HL-60 (cell line): ENCODE measurements around the gene FBXL7.

Experiments
- DNase-seq, 2 experiments: peaks; one replicate each; pipeline ENCODE4 v3.0.0-alpha.2; 2010 to 2020; ENCODE audit warnings: low read depth in 1 of 2, low spot score in 1 of 2
- H3K27ac ChIP-seq: fragments of 250-450 bp; sonication (Bioruptor Pico); replicated peaks from 2 replicates; pipeline ENCODE4 v1.5.1; 2020; ENCODE audit warnings: mild to moderate bottlenecking, moderate library complexity
- H3K27me3 ChIP-seq: fragments of 250-450 bp; sonication (Bioruptor Pico); 2 replicates; pipeline ENCODE4 v1.5.1; 2021; ENCODE audit warnings: mild to moderate bottlenecking, moderate library complexity; ENCODE audit not compliant: insufficient read depth, poor library complexity, severe bottlenecking
- H3K4me3 ChIP-seq: replicated peaks from 2 replicates; pipeline ENCODE4 v1.5.1; 2011; ENCODE audit warnings: mild to moderate bottlenecking, control low read depth, low read length; ENCODE audit not compliant: insufficient read depth
- GABPA ChIP-seq: IDR thresholded peaks from 2 replicates; pipeline ENCODE4 v1.6.1; 2012; ENCODE audit warnings: low read depth
- POLR2AphosphoS5 ChIP-seq: IDR thresholded peaks from 2 replicates; pipeline ENCODE4 v1.6.1; 2012; ENCODE audit warnings: low read depth
- SPI1 ChIP-seq: IDR thresholded peaks from 2 replicates; pipeline ENCODE4 v1.6.1; 2012; ENCODE audit warnings: low read depth, mild to moderate bottlenecking, borderline replicate concordance
- TF ChIP-seq, protein P1 (sequence below): IDR thresholded peaks from one replicate; pipeline ENCODE4 v1.5.1; 2011; ENCODE audit warnings: low read length, control low read depth, inconsistent platforms; ENCODE audit not compliant: insufficient read depth
- TF ChIP-seq, protein P2 (sequence below): IDR thresholded peaks from 2 replicates; pipeline ENCODE4 v1.6.1; 2012; ENCODE audit warnings: low read depth; ENCODE audit not compliant: insufficient replicate concordance

FBXL7 gene

DNA sequence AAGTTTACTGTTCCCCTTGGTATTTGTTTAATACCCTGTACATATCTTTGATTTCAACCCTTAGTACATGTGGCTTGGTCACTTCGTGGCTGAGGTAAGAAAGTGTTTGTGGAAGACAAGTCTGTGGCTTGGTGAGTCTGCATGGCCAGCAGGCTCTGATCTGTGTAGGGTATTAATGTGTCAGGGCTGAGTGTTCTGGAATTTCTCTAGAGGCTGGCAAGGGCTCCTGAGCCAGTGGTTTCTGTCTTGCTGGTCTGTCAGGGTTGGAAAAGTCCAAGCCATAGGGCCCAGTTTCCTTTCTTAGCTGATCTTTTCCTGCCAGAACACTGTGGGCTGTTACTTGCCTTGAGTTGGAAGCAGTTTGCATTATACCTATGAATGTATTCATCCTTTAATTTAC, 48.0 kb upstream of the FBXL7 start:
- DNase-seq: no peak
- no peaks in the 10 kb centered on the region for H3K27me3 ChIP-seq
- no peak overlapping the region for H3K4me3 ChIP-seq
- TF ChIP-seq, protein P1, sequence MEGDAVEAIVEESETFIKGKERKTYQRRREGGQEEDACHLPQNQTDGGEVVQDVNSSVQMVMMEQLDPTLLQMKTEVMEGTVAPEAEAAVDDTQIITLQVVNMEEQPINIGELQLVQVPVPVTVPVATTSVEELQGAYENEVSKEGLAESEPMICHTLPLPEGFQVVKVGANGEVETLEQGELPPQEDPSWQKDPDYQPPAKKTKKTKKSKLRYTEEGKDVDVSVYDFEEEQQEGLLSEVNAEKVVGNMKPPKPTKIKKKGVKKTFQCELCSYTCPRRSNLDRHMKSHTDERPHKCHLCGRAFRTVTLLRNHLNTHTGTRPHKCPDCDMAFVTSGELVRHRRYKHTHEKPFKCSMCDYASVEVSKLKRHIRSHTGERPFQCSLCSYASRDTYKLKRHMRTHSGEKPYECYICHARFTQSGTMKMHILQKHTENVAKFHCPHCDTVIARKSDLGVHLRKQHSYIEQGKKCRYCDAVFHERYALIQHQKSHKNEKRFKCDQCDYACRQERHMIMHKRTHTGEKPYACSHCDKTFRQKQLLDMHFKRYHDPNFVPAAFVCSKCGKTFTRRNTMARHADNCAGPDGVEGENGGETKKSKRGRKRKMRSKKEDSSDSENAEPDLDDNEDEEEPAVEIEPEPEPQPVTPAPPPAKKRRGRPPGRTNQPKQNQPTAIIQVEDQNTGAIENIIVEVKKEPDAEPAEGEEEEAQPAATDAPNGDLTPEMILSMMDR: no peak
- TF ChIP-seq GABPA (no peak), POLR2AphosphoS5 (no peak), SPI1 (no peak)
- TF ChIP-seq, protein P2, sequence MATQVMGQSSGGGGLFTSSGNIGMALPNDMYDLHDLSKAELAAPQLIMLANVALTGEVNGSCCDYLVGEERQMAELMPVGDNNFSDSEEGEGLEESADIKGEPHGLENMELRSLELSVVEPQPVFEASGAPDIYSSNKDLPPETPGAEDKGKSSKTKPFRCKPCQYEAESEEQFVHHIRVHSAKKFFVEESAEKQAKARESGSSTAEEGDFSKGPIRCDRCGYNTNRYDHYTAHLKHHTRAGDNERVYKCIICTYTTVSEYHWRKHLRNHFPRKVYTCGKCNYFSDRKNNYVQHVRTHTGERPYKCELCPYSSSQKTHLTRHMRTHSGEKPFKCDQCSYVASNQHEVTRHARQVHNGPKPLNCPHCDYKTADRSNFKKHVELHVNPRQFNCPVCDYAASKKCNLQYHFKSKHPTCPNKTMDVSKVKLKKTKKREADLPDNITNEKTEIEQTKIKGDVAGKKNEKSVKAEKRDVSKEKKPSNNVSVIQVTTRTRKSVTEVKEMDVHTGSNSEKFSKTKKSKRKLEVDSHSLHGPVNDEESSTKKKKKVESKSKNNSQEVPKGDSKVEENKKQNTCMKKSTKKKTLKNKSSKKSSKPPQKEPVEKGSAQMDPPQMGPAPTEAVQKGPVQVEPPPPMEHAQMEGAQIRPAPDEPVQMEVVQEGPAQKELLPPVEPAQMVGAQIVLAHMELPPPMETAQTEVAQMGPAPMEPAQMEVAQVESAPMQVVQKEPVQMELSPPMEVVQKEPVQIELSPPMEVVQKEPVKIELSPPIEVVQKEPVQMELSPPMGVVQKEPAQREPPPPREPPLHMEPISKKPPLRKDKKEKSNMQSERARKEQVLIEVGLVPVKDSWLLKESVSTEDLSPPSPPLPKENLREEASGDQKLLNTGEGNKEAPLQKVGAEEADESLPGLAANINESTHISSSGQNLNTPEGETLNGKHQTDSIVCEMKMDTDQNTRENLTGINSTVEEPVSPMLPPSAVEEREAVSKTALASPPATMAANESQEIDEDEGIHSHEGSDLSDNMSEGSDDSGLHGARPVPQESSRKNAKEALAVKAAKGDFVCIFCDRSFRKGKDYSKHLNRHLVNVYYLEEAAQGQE: no peak
- no peak overlapping the region for H3K27ac ChIP-seq

DNA sequence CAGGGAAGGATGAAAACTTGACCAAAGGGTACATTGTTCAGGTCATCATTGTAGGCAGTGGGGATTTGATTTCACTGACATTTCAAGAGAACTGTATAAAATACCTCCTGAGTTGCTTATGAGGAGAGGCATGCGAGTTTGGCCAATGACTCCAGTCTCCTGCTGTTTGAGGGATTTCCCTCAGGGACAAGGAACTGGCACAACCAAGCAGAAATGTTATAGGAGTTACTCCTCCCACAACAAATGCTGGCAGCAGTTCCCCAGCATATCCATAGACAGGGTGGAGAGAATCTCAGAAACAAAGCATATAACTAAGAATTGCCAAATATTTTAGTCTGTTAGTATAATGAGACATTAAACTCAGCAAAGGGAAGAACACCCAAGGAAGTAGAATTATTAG, 47.2 kb upstream of the FBXL7 start:
- TF ChIP-seq SPI1: no peak
- TF ChIP-seq, protein P2: no peak
- TF ChIP-seq POLR2AphosphoS5: no peak
- TF ChIP-seq, protein P1: no peak
- TF ChIP-seq GABPA: no peak
- H3K4me3 ChIP-seq: no peak overlapping the region

DNA sequence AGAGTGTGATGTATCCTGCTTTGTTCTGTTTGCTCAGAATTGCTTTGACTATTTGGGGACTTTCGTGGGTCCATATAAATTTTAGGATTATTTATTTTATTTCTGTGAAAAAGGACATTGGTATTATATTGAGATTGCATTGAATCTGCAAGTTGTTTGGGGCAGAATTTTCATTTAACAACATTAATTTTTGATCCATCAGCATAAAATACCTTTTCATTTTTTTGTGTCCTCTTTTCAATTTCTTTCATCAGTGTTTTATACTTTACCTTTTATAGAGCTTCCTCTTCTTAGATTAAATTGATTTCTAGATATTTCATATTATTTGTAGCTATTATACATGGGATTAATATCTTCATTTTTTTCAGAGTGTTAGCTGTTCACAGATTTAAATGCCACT, 40.8 kb upstream of the FBXL7 start:
- TF ChIP-seq SPI1 (no peak), GABPA (no peak), POLR2AphosphoS5 (no peak)
- TF ChIP-seq, protein P2: no peak
- TF ChIP-seq, protein P1: no peak
- DNase-seq: no peak
- Histone ChIP-seq H3K27ac (no peak overlapping the region), H3K27me3 (no peaks in the 10 kb centered on the region), H3K4me3 (no peak overlapping the region)

More for the DNA sequence above, 47.2 kb upstream of the FBXL7 start:
- DNase-seq: no peak
- Histone ChIP-seq H3K27ac (no peak overlapping the region), H3K27me3 (no peaks in the 10 kb centered on the region)
